Measurements from ENCODE around the gene ISL2.

ISL2 gene

GRCh38 chr15:76391309-76391708 lies 54.7 kb downstream of the ISL2 start:
- ATAC-seq (ENCODE audit: low read depth) (no peak), DNase-seq (ENCODE audit: low spot score) (no peak)
- no peaks in the 10 kb centered on the region for H3K36me3 ChIP-seq (ENCODE audit: low read depth)
- TF ChIP-seq CTCF (IDR thresholded peaks at IDR 0.05; ENCODE audit: poor library complexity, severe bottlenecking), result no peak
- H3K27ac ChIP-seq (ENCODE audit: poor library complexity, severe bottlenecking), result no peak overlapping the region
- no peak overlapping the region for H3K4me3 ChIP-seq (ENCODE audit: severe bottlenecking)
- no peaks in the 10 kb centered on the region for H3K27me3 ChIP-seq (ENCODE audit: insufficient read depth, poor library complexity, severe bottlenecking)
- H3K9me3 ChIP-seq (ENCODE audit: severe bottlenecking), result peaks cover 2% of the 10 kb centered on the region
- no peaks in the 10 kb centered on the region for H3K4me1 ChIP-seq (ENCODE audit: insufficient read depth, poor library complexity, severe bottlenecking)

- Histone ChIP-seq H3K27me3 (ENCODE audit: insufficient read depth, poor library complexity, severe bottlenecking) (no peaks in the 10 kb centered on the region), H3K27ac (ENCODE audit: poor library complexity, severe bottlenecking) (no peak overlapping the region), H3K9me3 (ENCODE audit: severe bottlenecking) (peaks cover 5% of the 10 kb centered on the region), H3K4me1 (ENCODE audit: insufficient read depth, poor library complexity, severe bottlenecking) (no peaks in the 10 kb centered on the region), H3K36me3 (ENCODE audit: low read depth) (no peaks in the 10 kb centered on the region), H3K4me3 (ENCODE audit: severe bottlenecking) (no peak overlapping the region)
- DNase-seq (ENCODE audit: low spot score), result no peak
- ATAC-seq (ENCODE audit: low read depth), result no peak
- no peak for TF ChIP-seq CTCF (IDR thresholded peaks at IDR 0.05; ENCODE audit: poor library complexity, severe bottlenecking)
Observed at GRCh38 chr15:76391847-76392246, 55.3 kb downstream of the ISL2 start.

All from RWPE2 (cell line).